Parathyroid adenoma (tissue), 2 donors: ENCODE measurements around the gene GHRH.

Experiments
- H2AFZ ChIP-seq: fragments of 300-600 bp; sonication (generic); one replicate; pipeline ENCODE4 v1.7.0; 2017; ENCODE audit warnings: antibody characterized with exemption, mild to moderate bottlenecking
- H3K27ac ChIP-seq: fragments of 300-600 bp; sonication (generic); one replicate; pipeline ENCODE4 v1.7.0; 2017
- H3K27me3 ChIP-seq: fragments of 300-600 bp; sonication (generic); one replicate; pipeline ENCODE4 v1.7.0; 2017; ENCODE audit warnings: low read length; ENCODE audit not compliant: control insufficient read depth, insufficient read depth
- H3K36me3 ChIP-seq: fragments of 300-600 bp; sonication (generic); one replicate; pipeline ENCODE4 v1.7.0; 2017; ENCODE audit warnings: low read length; ENCODE audit not compliant: control insufficient read depth, insufficient read depth
- H3K4me1 ChIP-seq: fragments of 300-600 bp; sonication (generic); one replicate; pipeline ENCODE4 v1.7.0; 2017; ENCODE audit warnings: control low read depth
- H3K4me2 ChIP-seq: fragments of 300-600 bp; sonication (generic); one replicate; pipeline ENCODE4 v1.7.0; 2017; ENCODE audit warnings: low read length
- H3K4me3 ChIP-seq: fragments of 300-600 bp; sonication (generic); one replicate; pipeline ENCODE4 v1.7.0; 2017; ENCODE audit warnings: low read depth, low read length
- H3K79me2 ChIP-seq: fragments of 300-600 bp; sonication (generic); one replicate; pipeline ENCODE4 v1.7.0; 2017; ENCODE audit warnings: control low read depth
- H3K9ac ChIP-seq: fragments of 300-600 bp; sonication (generic); one replicate; pipeline ENCODE4 v1.7.0; 2017; ENCODE audit warnings: mild to moderate bottlenecking
- H3K9me3 ChIP-seq: fragments of 300-600 bp; sonication (generic); one replicate; pipeline ENCODE4 v1.7.0; 2017; ENCODE audit warnings: low read length; ENCODE audit not compliant: control insufficient read depth
- CTCF ChIP-seq: fragments of 300-600 bp; sonication (generic); IDR thresholded peaks from one replicate; pipeline ENCODE4 v1.7.0; 2017; ENCODE audit warnings: antibody characterized with exemption, mild to moderate bottlenecking
- donor health status: primary hyperparathyroidism.

Gene GHRH

GRCh38 chr20:37261714-37262113 is at the start of gene GHRH:
Gene GHRH, minus strand, starts transcription at chr20:37261814. Its CDS starts 4,925 bp downstream, at chr20:37256889.
- H3K27ac ChIP-seq = no peak within 1 kb of the TSS
- no peaks in the 10 kb centered on the region for H3K36me3 ChIP-seq
- no peaks in the 10 kb centered on the region for H3K9me3 ChIP-seq
- H3K79me2 ChIP-seq = no peaks in the 10 kb centered on the region
- H3K9ac ChIP-seq = no peak within 1 kb of the TSS
- no peak within 1 kb of the TSS for H2AFZ ChIP-seq
- H3K4me2 ChIP-seq = no peak within 1 kb of the TSS
- H3K27me3 ChIP-seq = no peaks in the 10 kb centered on the region
- no peaks in the 10 kb centered on the region for H3K4me1 ChIP-seq
- TF ChIP-seq CTCF = no peak
- H3K4me3 ChIP-seq = no peak within 1 kb of the TSS

- Histone ChIP-seq H2AFZ (no peak overlapping the region), H3K27me3 (no peaks in the 10 kb centered on the region), H3K4me3 (no peak overlapping the region), H3K9ac (no peak overlapping the region), H3K4me1 (peaks cover 27% of the 10 kb centered on the region), H3K36me3 (no peaks in the 10 kb centered on the region), H3K9me3 (no peaks in the 10 kb centered on the region), H3K79me2 (peaks cover 18% of the 10 kb centered on the region), H3K4me2 (no peak overlapping the region), H3K27ac (no peak overlapping the region)
- no peak for TF ChIP-seq CTCF
Observed at GRCh38 chr20:37310951-37311350, 49.3 kb upstream of the GHRH start.

GRCh38 chr20:37309936-37310590 is 48.4 kb upstream of the GHRH start:
- TF ChIP-seq CTCF = no peak
- no peak overlapping the region for H3K4me3 ChIP-seq
- H3K9me3 ChIP-seq = no peaks in the 10 kb centered on the region
- H3K4me2 ChIP-seq = no peak overlapping the region
- no peaks in the 10 kb centered on the region for H3K27me3 ChIP-seq
- H3K4me1 ChIP-seq = peaks cover 20% of the 10 kb centered on the region
- H3K27ac ChIP-seq = peak overlapping the region; percentile 50
- H2AFZ ChIP-seq = peak overlapping the region; percentile 18
- H3K79me2 ChIP-seq = peaks cover 18% of the 10 kb centered on the region
- H3K9ac ChIP-seq = no peak overlapping the region
- H3K36me3 ChIP-seq = no peaks in the 10 kb centered on the region

GRCh38 chr20:37309290-37309689 is 47.7 kb upstream of the GHRH start:
- Histone ChIP-seq H3K4me1 (peaks cover 13% of the 10 kb centered on the region), H3K27ac (peak overlapping the region; percentile 12), H3K36me3 (no peaks in the 10 kb centered on the region), H3K9ac (no peak overlapping the region), H3K4me3 (no peak overlapping the region), H3K79me2 (peaks cover 21% of the 10 kb centered on the region), H2AFZ (no peak overlapping the region), H3K27me3 (no peaks in the 10 kb centered on the region), H3K9me3 (no peaks in the 10 kb centered on the region), H3K4me2 (no peak overlapping the region)
- TF ChIP-seq CTCF = no peak
